Right lobe of liver (tissue), 6 donors: ENCODE data around the gene C14orf132. TPM values are rescaled to one million over a fixed set of nuclear protein-coding genes. Genes with fewer than 3 reads are reported as not detected.

Experiments
- ATAC-seq, 4 donors: fragments of 200-7000 bp; cut with Tn5 transposase; one replicate each; pipeline ENCODE4 v1.9.1; 2020; ENCODE audit warnings: mild to moderate bottlenecking in 4 of 4, moderate library complexity in 4 of 4
- DNase-seq, 3 donors: peaks; one replicate each; pipeline ENCODE4 v3.0.0-alpha.2; 2020
- H3K27ac ChIP-seq, 3 donors: fragments of 200-600 bp; one replicate each; pipeline ENCODE4 v1.8.0; 2022
- H3K27me3 ChIP-seq, 2 donors: fragments of 200-600 bp; one replicate each; pipeline ENCODE4 v1.8.0; 2022
- H3K36me3 ChIP-seq, 4 donors: fragments of 200-600 bp; sonication (generic) in 1 of 4; one replicate each; pipeline versions ENCODE4 v1.5.1 to v1.8.0; 2017 to 2022; ENCODE audit warnings: control low read depth in 1 of 4
- H3K4me1 ChIP-seq, 4 donors: fragments of 200-600 bp; sonication (generic) in 1 of 4; one replicate each; pipeline versions ENCODE4 v1.5.1 to v1.8.0; 2017 to 2022; ENCODE audit warnings: control low read depth in 1 of 4
- H3K4me3 ChIP-seq, 3 donors: fragments of 200-600 bp; one replicate each; pipeline ENCODE4 v1.8.0; 2022
- H3K9me3 ChIP-seq, 4 donors: fragments of 200-600 bp; sonication (generic) in 1 of 4; one replicate each; pipeline versions ENCODE4 v1.5.1 to v1.8.0; 2017 to 2022; ENCODE audit warnings: control low read depth in 1 of 4
- CTCF ChIP-seq, 4 donors: fragments of 200-600 bp in 3 of 4; fragments of 450-650 bp in 1 of 4; IDR thresholded peaks; one replicate each; pipeline versions ENCODE4 v1.5.1 to v1.8.0; 2016 to 2022; ENCODE audit warnings: antibody characterized with exemption in 4 of 4, mild to moderate bottlenecking in 2 of 4
- POLR2A ChIP-seq: fragments of 450-650 bp; IDR thresholded peaks from one replicate; pipeline ENCODE4 v1.6.1; 2017; ENCODE audit warnings: antibody characterized with exemption, mild to moderate bottlenecking
- WGBS: methylation state at CpG from one replicate; pipeline ENCODE4 v1.1.6; 2018; ENCODE audit warnings: low coverage, low lambda C conversion rate; ENCODE audit not compliant: insufficient coverage; ENCODE audit errors: missing lambda C conversion rate; 5-methylcytosine and 5-hydroxymethylcytosine counted together
- intact Hi-C, 2 donors: fragments of 100-400 bp; cut with DNase I; formaldehyde crosslinking; loops; one replicate each; pipeline versions ENCODE4 v1.11.2 to v1.14.1; 2022
- total RNA-seq, 6 experiments: library from RNA; depleted of rRNA in 2 of 6; stranded (reverse); fragments of >200 nt in 2 of 6; fragmentation: NEBNext Ultra II Directional in 3 of 6; extraction: Animal tissue kit (Norgen Biotek cat#: 25700) in 3 of 6; gene quantifications; one replicate each; pipeline versions ENCODE4 v1.1.0 to v1.2.4, GENCODE V29; 2016 to 2023
- donor health status: DM: no; HTN: yes; CAD: no.
- donor health status: DM: no; HTN: no; CAD: no.
- donor health status: DM: no; HTN: no; CAD: no.
- donor health status: DM: no; HTN: yes; CAD: no.
- donor health status: DM: no; HTN: yes; CAD: no.

C14orf132 gene
- total RNA-seq, 6 experiments from 2014 or later: 1.7 to 6.9 (median 3.3) TPM

- no peak for DNase-seq
- TF ChIP-seq CTCF (IDR thresholded peaks at IDR 0.05): no peak
- no peak for TF ChIP-seq POLR2A
- H3K27ac ChIP-seq: no peak overlapping the region
- H3K27me3 ChIP-seq: no peaks in the 10 kb centered on the region
- no peaks in the 10 kb centered on the region for H3K9me3 ChIP-seq
- intact Hi-C loops: no loop called here
- no peak overlapping the region for H3K4me3 ChIP-seq
- ATAC-seq: no peak
- no peaks in the 10 kb centered on the region for H3K4me1 ChIP-seq
- WGBS: 53% methylated on average over 3 of the region's 3 CpGs
- no peaks in the 10 kb centered on the region for H3K36me3 ChIP-seq
Measured at GRCh38 chr14:96120392-96120791, 81.2 kb downstream of the C14orf132 start.

- H3K27ac ChIP-seq: no peak overlapping the region
- H3K27me3 ChIP-seq: no peaks in the 10 kb centered on the region
- H3K4me3 ChIP-seq: no peak overlapping the region
- no peaks in the 10 kb centered on the region for H3K4me1 ChIP-seq
- H3K9me3 ChIP-seq: no peaks in the 10 kb centered on the region
- intact Hi-C loops: no loop called here
- DNase-seq (no peak), ATAC-seq (no peak)
- H3K36me3 ChIP-seq: no peaks in the 10 kb centered on the region
- 47% methylated on average over 4 of the region's 4 CpGs for WGBS
- no peak for TF ChIP-seq POLR2A
- no peak for TF ChIP-seq CTCF (IDR thresholded peaks at IDR 0.05)
Measured at GRCh38 chr14:96120941-96121340, 81.8 kb downstream of the C14orf132 start.

- H3K36me3 ChIP-seq: no peaks in the 10 kb centered on the region
- WGBS: 65% methylated on average over 4 of the region's 4 CpGs
- H3K27ac ChIP-seq: no peak overlapping the region
- intact Hi-C loops: no loop called here
- no peaks in the 10 kb centered on the region for H3K9me3 ChIP-seq
- H3K4me1 ChIP-seq: no peaks in the 10 kb centered on the region
- TF ChIP-seq POLR2A: no peak
- TF ChIP-seq CTCF (IDR thresholded peaks at IDR 0.05): no peak
- ATAC-seq: no peak
- DNase-seq: no peak
- no peak overlapping the region for H3K4me3 ChIP-seq
- no peaks in the 10 kb centered on the region for H3K27me3 ChIP-seq
Measured at GRCh38 chr14:96121660-96122395, 82.7 kb downstream of the C14orf132 start.

- no peak overlapping the region for H3K27ac ChIP-seq
- no peak for DNase-seq
- intact Hi-C loops: no loop called here
- no peak for ATAC-seq
- no peaks in the 10 kb centered on the region for H3K9me3 ChIP-seq
- no peak for TF ChIP-seq POLR2A
- TF ChIP-seq CTCF (IDR thresholded peaks at IDR 0.05): no peak
- H3K4me1 ChIP-seq: no peaks in the 10 kb centered on the region
- 68% methylated on average over 6 of the region's 6 CpGs for WGBS
- no peaks in the 10 kb centered on the region for H3K27me3 ChIP-seq
- H3K4me3 ChIP-seq: no peak overlapping the region
- no peaks in the 10 kb centered on the region for H3K36me3 ChIP-seq
Measured at GRCh38 chr14:96122496-96122895, 83.3 kb downstream of the C14orf132 start.
